GM06990 (cell line): ENCODE measurements around the gene SARDH.

ENCODE experiments used
- DNase-seq: peaks from one replicate; pipeline ENCODE4 v3.0.0-alpha.2; 2011; ENCODE audit not compliant: insufficient read length; ENCODE audit errors: extremely low read depth
- H3K27me3 ChIP-seq: replicated peaks from 2 replicates; pipeline ENCODE4 v1.6.0; 2011; ENCODE audit warnings: low read length; ENCODE audit not compliant: control insufficient read depth, insufficient read depth
- H3K36me3 ChIP-seq: 2 replicates; pipeline ENCODE4 v1.5.1; 2011; ENCODE audit warnings: low read length; ENCODE audit not compliant: control insufficient read depth, insufficient read depth
- H3K4me3 ChIP-seq: replicated peaks from 2 replicates; pipeline ENCODE4 v1.5.1; 2011; ENCODE audit warnings: low read depth, mild to moderate bottlenecking, control low read depth, low read length
- CTCF ChIP-seq: IDR thresholded peaks from 2 replicates; pipeline ENCODE4 v1.5.1; 2011; ENCODE audit warnings: low read length, control low read depth, mild to moderate bottlenecking, inconsistent platforms; ENCODE audit not compliant: insufficient read depth, poor library complexity, severe bottlenecking

Gene SARDH

DNA sequence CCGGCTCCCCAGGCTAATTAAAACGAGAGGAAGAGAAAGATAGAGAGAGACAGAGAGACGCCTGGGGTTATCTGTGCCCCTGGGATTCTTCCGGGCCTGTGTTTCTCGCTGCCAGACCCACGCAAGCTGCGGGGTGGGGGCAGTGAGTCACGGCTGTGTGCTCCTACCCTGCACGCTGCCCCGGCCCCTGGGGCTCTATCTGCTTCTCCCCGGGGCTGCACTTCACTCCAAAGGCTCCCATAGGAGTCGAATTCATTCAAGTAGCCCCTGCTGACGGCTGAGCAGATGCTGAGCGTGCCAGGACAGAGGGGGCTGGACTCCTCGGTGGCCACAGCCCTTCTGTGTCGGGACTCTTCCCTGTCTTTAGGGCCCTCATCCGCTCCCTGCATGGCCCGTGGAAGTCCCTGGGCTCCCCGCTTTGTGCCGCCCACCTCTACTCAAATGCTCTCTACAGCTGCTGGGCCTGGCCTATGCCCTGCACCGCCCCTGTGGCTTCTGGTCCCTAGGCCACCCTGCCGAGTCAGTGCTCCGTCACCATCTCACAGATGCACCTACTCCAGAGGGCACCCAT, 22.8 kb downstream of the SARDH start:
- no peak for DNase-seq
- H3K27me3 ChIP-seq: no peaks in the 10 kb centered on the region; the same call in 1 of the 2 replicates
- TF ChIP-seq CTCF: no peak
- no peaks in the 10 kb centered on the region for H3K36me3 ChIP-seq
- H3K4me3 ChIP-seq: no peak overlapping the region

DNA sequence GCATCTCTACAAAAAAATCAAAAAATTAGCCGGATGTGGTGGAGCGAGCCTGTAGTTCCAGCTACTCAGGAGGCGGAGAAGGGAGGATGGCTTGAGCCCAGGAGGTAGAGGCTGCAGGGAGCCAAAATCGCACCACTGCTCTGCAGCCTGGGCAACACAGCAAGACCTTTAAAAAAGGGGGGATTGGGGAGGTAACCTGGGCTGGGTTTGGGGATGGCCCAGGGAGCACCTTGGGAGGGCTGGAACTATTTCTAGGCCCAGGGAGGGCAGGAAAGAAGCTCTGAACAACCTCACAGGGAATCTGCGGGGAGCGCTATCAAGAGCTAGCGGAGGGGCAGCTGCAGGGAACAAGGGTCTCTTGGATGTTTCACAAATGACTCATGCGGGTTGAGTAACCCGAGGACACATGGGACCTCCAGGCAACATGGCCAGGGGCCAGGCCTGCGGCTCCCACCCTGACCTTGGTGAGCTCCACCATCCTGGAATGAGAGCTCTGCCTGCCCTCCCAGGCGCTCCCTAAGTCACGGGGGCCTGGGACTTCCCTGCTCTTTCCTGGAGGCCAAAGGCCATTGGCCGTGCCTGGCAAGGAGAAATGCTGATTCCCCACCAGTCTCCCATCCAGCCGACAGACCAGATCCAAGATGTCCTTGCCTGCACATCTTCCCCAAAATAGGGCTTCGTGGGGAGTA, 23.4 kb downstream of the SARDH start:
- no peaks in the 10 kb centered on the region for H3K36me3 ChIP-seq
- no peak for TF ChIP-seq CTCF
- no peak for DNase-seq
- no peaks in the 10 kb centered on the region; the same call in 1 of the 2 replicates for H3K27me3 ChIP-seq
- H3K4me3 ChIP-seq: no peak overlapping the region

DNA sequence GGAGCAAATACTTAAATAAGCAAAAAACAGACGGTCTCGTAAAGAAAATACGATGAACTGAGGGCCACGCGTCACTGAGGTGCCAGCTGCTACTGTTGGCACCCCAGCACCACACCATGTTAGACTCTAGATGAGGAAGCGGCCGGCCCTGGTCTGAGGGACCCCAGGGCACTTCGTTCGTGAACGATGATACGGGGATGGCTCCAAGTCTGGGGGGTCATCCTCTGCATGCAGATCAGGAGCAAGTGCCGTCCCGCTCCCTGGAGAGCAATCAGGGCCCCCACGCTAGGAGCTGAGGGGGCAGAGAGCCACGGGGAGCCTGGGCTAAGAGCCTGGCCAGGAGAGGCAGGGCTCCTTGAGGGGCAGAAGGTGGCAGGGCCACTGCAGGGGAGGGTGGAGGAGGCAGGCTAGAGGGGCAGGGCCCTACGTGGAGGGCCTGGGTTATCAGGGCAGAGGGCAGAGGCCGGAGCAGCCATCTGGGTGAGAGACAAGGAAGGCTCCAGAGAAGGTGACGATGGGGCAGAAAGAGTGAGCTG, 24.1 kb downstream of the SARDH start:
- Histone ChIP-seq H3K4me3 (no peak overlapping the region), H3K27me3 (no peaks in the 10 kb centered on the region; the same call in 1 of the 2 replicates), H3K36me3 (no peaks in the 10 kb centered on the region)
- DNase-seq: no peak
- no peak for TF ChIP-seq CTCF

- Histone ChIP-seq H3K36me3 (no peaks in the 10 kb centered on the region), H3K4me3 (no peak overlapping the region), H3K27me3 (no peaks in the 10 kb centered on the region; the same call in 1 of the 2 replicates)
- TF ChIP-seq CTCF: no peak
- no peak for DNase-seq
These were observed 24.8 kb downstream of the SARDH start for GRCh38 chr9:133713150-133713959.

- no peak overlapping the region for H3K4me3 ChIP-seq
- H3K27me3 ChIP-seq: no peaks in the 10 kb centered on the region; the same call in 1 of the 2 replicates
- H3K36me3 ChIP-seq: no peaks in the 10 kb centered on the region
- DNase-seq: no peak
- no peak for TF ChIP-seq CTCF
These were observed 25.7 kb downstream of the SARDH start for GRCh38 chr9:133712221-133713100.
